Calu3 (cell line): Measurements from ENCODE around the gene GBX1. TPM values are rescaled to one million over a fixed set of nuclear protein-coding genes. Genes with fewer than 3 reads are reported as not detected.

Source experiments
- BruUV-seq: library from RNA; stranded (reverse); fragments of 400-500 nt; replicated peaks from 2 replicates; lab custom pipeline; 2021; lab: Mats Ljungman, UMichigan
- CTCF ChIA-PET: fragments of 300-600 bp; sonication (Branson Sonifier 250); formaldehyde crosslinking; loops from one replicate; lab custom pipeline; 2022; ENCODE audit warnings: antibody characterized with exemption; lab: Charles Lee
- DNase-seq: peaks from one replicate; pipeline ENCODE4 v3.0.0; 2022
- H3K27ac Mint-ChIP-seq: one replicate; pipeline ENCODE4 v1.8.0; 2022; ENCODE audit warnings: mixed read lengths; ENCODE audit not compliant: unreplicated experiment
- H3K27me3 Mint-ChIP-seq: one replicate; pipeline ENCODE4 v1.8.0; 2022; ENCODE audit warnings: mixed read lengths; ENCODE audit not compliant: unreplicated experiment
- H3K36me3 Mint-ChIP-seq: one replicate; pipeline ENCODE4 v1.8.0; 2022; ENCODE audit warnings: mild to moderate bottlenecking, moderate library complexity, mixed read lengths; ENCODE audit not compliant: insufficient read depth, unreplicated experiment
- H3K4me1 Mint-ChIP-seq: one replicate; pipeline ENCODE4 v1.8.0; 2022; ENCODE audit warnings: mild to moderate bottlenecking, low read depth, mixed read lengths; ENCODE audit not compliant: unreplicated experiment
- H3K4me3 Mint-ChIP-seq: one replicate; pipeline ENCODE4 v1.8.0; 2022; ENCODE audit warnings: mild to moderate bottlenecking, low read depth, moderate library complexity, mixed read lengths; ENCODE audit not compliant: unreplicated experiment
- H3K9me3 Mint-ChIP-seq: one replicate; pipeline ENCODE4 v1.8.0; 2022; ENCODE audit warnings: low read depth, mixed read lengths; ENCODE audit not compliant: unreplicated experiment
- intact Hi-C: fragments of 100-400 bp; cut with micrococcal nuclease; formaldehyde crosslinking; loops from one replicate; pipeline ENCODE4 v1.10.0; 2022; ENCODE audit not compliant: unreplicated experiment
- total RNA-seq: library from RNA; stranded (reverse); gene quantifications from 2 replicates; pipeline ENCODE4 v1.2.3, GENCODE V29; 2022
- TF ChIP-seq, protein P1 (sequence below): fragments of 200-600 bp; IDR thresholded peaks from one replicate; pipeline ENCODE4 v1.8.0; 2022; ENCODE audit warnings: antibody characterized with exemption; ENCODE audit not compliant: unreplicated experiment

GBX1 gene
- total RNA-seq, 1 experiment from 2014 or later = not detected

DNA sequence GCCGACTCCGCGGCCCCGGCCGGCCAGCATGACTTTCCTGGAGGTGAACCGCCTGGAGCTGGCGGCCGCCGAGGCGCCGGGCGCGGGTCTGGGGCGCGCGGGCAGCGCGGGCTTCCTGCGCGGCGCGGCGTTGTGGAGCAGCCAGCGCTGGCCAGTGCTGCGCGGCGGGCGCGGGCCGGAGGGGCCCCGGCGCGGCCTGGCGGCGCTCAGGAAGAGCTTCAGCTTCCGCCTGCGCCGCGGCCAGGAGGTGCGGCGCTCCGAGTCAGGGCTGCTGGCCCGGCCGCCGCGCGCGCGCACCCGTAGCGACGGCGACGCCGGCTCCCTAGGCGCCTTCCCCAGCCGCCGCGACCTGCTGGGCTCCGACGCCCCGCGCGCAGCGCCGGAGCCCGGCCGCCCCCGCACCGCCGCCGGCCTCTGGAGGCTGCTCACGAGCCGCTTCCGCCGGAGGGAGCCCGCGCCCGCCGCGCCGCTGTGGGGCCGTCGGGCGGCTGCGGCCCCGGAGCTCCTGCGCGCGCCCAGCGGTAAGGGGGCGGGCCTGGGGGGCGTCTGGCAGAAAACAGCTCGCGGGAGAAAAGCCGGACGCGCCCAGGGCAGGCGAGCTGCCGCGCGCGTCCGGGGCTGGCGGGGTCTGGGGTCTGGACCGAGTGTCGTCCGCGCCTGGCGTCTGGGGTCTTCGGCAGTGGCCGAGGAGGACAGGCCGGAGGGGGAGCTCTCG lies 52.2 kb downstream of the GBX1 start:
- peaks cover 9% of the 10 kb centered on the region for H3K36me3 Mint-ChIP-seq
- intact Hi-C loops = no loop called here
- no peaks in the 10 kb centered on the region for H3K27me3 Mint-ChIP-seq
- DNase-seq = peak; percentile 45
- no peaks in the 10 kb centered on the region for H3K9me3 Mint-ChIP-seq
- BruUV-seq = no TSS peak
- TF ChIP-seq, protein P1, sequence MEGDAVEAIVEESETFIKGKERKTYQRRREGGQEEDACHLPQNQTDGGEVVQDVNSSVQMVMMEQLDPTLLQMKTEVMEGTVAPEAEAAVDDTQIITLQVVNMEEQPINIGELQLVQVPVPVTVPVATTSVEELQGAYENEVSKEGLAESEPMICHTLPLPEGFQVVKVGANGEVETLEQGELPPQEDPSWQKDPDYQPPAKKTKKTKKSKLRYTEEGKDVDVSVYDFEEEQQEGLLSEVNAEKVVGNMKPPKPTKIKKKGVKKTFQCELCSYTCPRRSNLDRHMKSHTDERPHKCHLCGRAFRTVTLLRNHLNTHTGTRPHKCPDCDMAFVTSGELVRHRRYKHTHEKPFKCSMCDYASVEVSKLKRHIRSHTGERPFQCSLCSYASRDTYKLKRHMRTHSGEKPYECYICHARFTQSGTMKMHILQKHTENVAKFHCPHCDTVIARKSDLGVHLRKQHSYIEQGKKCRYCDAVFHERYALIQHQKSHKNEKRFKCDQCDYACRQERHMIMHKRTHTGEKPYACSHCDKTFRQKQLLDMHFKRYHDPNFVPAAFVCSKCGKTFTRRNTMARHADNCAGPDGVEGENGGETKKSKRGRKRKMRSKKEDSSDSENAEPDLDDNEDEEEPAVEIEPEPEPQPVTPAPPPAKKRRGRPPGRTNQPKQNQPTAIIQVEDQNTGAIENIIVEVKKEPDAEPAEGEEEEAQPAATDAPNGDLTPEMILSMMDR = no peak
- peaks cover 7% of the 10 kb centered on the region for H3K4me1 Mint-ChIP-seq
- H3K27ac Mint-ChIP-seq = no peak overlapping the region
- CTCF ChIA-PET = interaction anchor here (1.6 kb wide), 1 partner anchor 9 kb away, joined by 6 read pairs; no protein-coding TSS in a partner anchor
- peak overlapping the region; percentile 52 for H3K4me3 Mint-ChIP-seq

DNA sequence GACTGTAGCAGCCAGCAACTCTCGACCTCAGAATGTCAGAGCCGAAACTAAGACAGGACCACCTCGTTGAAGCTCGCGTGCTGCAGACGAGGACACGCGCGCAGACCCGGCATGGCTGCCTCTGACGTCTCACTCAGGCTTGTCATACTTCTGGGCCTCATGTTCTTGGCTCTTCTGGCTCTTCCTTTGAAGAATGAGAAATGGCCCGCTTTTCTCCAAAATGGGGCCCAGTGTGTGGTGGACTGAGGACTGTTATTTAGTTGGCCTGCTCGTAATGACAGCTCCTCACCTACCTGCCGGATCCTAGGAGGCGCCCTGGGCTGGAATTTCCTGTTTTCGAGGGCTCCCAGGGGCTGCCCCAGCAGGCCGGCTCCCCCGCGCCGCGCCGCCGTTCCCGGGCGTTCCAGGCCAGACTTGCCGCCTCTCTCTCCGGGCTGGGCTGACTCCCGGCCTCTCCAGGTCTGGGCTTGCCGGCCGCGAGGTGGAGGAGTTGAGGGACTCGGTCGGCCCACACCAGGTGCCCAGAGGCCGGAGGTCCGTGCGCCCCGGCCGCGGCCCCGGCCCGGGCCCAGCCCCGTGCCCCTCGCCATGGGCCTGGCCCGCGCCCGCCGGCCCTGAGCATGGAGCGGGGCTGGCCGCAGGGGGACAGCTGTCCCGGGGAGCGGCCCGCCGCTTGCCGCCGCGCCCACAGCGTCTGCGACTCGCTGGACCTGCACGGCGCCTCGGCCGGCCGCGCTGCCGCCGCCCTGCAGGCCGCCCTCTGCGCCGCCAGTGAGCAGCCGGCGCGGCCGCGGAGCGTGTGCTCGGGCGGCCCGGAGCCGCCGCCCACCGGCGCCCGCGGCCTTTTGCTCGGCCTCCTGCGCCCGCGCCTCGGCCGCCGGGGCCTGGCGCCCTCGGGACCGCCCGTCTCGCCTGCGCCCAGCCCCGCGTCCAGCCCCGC lies 53.1 kb downstream of the GBX1 start:
- H3K36me3 Mint-ChIP-seq = peaks cover 9% of the 10 kb centered on the region
- TF ChIP-seq, protein P1 = no peak
- intact Hi-C loops = loop anchor here (5.0 kb wide), 1 partner anchor 217 kb away; no protein-coding TSS in a partner anchor
- no peaks in the 10 kb centered on the region for H3K27me3 Mint-ChIP-seq
- no peak overlapping the region for H3K27ac Mint-ChIP-seq
- H3K9me3 Mint-ChIP-seq = no peaks in the 10 kb centered on the region
- DNase-seq = peak; percentile 53
- no TSS peak for BruUV-seq
- CTCF ChIA-PET = no interaction called here
- H3K4me3 Mint-ChIP-seq = peak overlapping the region; percentile 39
- peaks cover 7% of the 10 kb centered on the region for H3K4me1 Mint-ChIP-seq

DNA sequence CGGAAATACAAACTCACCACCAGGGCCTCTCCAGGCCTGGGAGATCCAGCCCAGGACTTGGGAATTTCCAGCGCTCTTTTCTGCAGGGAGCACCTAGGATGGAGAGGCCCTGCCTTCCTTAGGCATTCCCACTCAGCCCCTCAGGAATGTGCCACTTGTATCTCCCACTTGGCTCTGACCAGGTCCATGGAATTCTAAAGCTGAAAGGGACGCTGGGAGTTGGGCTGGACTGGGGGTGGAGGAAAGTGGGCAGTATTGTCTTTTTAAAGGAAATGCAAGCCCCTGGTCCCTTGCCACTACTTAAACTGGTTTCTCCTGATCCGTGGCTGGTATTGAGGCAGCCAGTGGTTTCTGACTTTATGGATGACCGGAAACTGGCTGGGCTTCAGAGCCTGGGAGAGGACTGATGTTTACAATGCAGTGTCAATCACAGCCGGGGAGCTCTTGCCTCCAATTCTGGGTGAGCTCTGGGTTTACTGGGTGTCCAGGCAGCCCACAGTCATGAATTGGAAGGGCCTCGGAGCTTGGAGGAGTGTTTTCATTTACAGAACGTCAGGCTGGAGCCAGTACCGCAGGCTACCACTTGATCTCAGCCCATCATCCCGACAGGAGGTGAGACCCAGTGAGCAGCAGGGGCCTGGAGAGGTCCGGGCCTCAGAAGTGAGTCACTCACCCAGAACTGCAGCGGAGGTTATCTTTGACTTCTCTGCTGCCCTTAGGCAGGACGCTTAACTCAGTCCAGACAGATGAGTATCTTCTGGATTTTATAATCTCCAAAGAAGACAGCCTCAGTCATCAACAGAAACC lies 53.9 kb downstream of the GBX1 start:
- TF ChIP-seq, protein P1 = no peak
- intact Hi-C loops = loop anchor here (5.0 kb wide), 1 partner anchor 216 kb away; no protein-coding TSS in a partner anchor
- Mint-ChIP-seq H3K27ac (no peak overlapping the region), H3K9me3 (no peaks in the 10 kb centered on the region), H3K4me3 (peak overlapping the region; percentile 39), H3K4me1 (peaks cover 7% of the 10 kb centered on the region), H3K36me3 (peaks cover 9% of the 10 kb centered on the region), H3K27me3 (no peaks in the 10 kb centered on the region)
- DNase-seq = no peak
- CTCF ChIA-PET = no interaction called here
- BruUV-seq = no TSS peak
